HepG2 (cell line): ENCODE data around the gene UBAC1. TPM values are rescaled to one million over a fixed set of nuclear protein-coding genes. Genes with fewer than 3 reads are reported as not detected.

ENCODE experiments used
- ELF4 ChIP-seq: sonication (generic); formaldehyde crosslinking; IDR thresholded peaks from 2 replicates; pipeline ENCODE4 v1.5.0; 2020; ENCODE audit warnings: missing genetic modification reagents, mild to moderate bottlenecking, moderate library complexity, borderline replicate concordance
- GABPA ChIP-seq, 2 experiments: IDR thresholded peaks; 2 replicates each; pipeline ENCODE4 v1.6.1; 2011 to 2016; ENCODE audit warnings: low read depth in 2 of 2, low read length in 1 of 2, missing biosample characterization in 1 of 2, missing genetic modification characterization in 1 of 2
- NFYC ChIP-seq: IDR thresholded peaks from 2 replicates; pipeline ENCODE4 v1.6.1; 2016; ENCODE audit warnings: missing genetic modification reagents, missing compliant biosample characterization
- PRPF4 ChIP-seq: fragments of 200-400 bp; formaldehyde crosslinking; IDR thresholded peaks from 2 replicates; pipeline ENCODE4 v1.6.1; 2016; ENCODE audit warnings: low read length, low read depth; ENCODE audit not compliant: poor library complexity, severe bottlenecking
- RARA ChIP-seq: IDR thresholded peaks from 2 replicates; pipeline ENCODE4 v1.6.1; 2016; ENCODE audit warnings: missing genetic modification reagents, missing compliant biosample characterization
- TARDBP ChIP-seq: sonication (generic); formaldehyde crosslinking; IDR thresholded peaks from 2 replicates; pipeline ENCODE4 v1.8.0; 2022; ENCODE audit warnings: mild to moderate bottlenecking, missing genetic modification reagents
- TMF1 ChIP-seq: sonication (generic); formaldehyde crosslinking; IDR thresholded peaks from 2 replicates; pipeline ENCODE4 v1.8.1; 2022; ENCODE audit warnings: low read depth, missing genetic modification reagents
- ZNF234 ChIP-seq: sonication (generic); formaldehyde crosslinking; conservative IDR thresholded peaks from 2 replicates; pipeline ENCODE4 v1.5.1; 2020; ENCODE audit warnings: mild to moderate bottlenecking, missing genetic modification reagents
- ZNF383 ChIP-seq: sonication (generic); formaldehyde crosslinking; IDR thresholded peaks from 2 replicates; pipeline ENCODE4 v1.4.0; 2020; ENCODE audit warnings: missing genetic modification reagents, mild to moderate bottlenecking, borderline replicate concordance
- ZNF644 ChIP-seq: IDR thresholded peaks from 2 replicates; pipeline ENCODE4 v1.6.1; 2016; ENCODE audit warnings: low read depth
- polyA plus RNA-seq, 8 experiments: library from polyadenylated mRNA; depleted of rRNA in 3 of 8; stranded (reverse) in 7 of 8; unstranded in 1 of 8; fragments of >200 nt; fragmentation: Illumina TruSeq in 4 of 8; extraction: Trizol in 4 of 8; gene quantifications; 2 replicates each; pipeline versions ENCODE4 v1.2.1 to v1.2.3, GENCODE V29; 2011 to 2016; ENCODE audit warnings: low read depth in 4 of 8, missing spikeins in 1 of 8, mixed read lengths in 1 of 8; ENCODE audit not compliant: insufficient read depth in 1 of 8
- total RNA-seq, 5 experiments: library from RNA; depleted of rRNA; stranded (reverse); fragments of >200 nt; fragmentation: Illumina TruSeq; extraction: Trizol; gene quantifications; 2 replicates each; pipeline ENCODE4 v1.2.3, GENCODE V29; 2016; ENCODE audit warnings: low read depth in 1 of 5
- TF ChIP-seq, protein P1 (sequence below): sonication (generic); formaldehyde crosslinking; IDR thresholded peaks from 2 replicates; pipeline ENCODE4 v1.8.1; 2023; ENCODE audit warnings: missing genetic modification reagents, mild to moderate bottlenecking, borderline replicate concordance
- TF ChIP-seq, protein P2 (sequence below): sonication (generic); formaldehyde crosslinking; IDR thresholded peaks from 2 replicates; pipeline ENCODE4 v1.4.0; 2020; ENCODE audit warnings: mild to moderate bottlenecking, missing genetic modification reagents
- TF ChIP-seq, protein P3 (sequence below): IDR thresholded peaks from 2 replicates; pipeline ENCODE4 v1.6.1; 2016; ENCODE audit warnings: missing compliant biosample characterization, missing genetic modification reagents, borderline replicate concordance
- TF ChIP-seq, protein P4 (sequence below): sonication (generic); formaldehyde crosslinking; IDR thresholded peaks from 2 replicates; pipeline ENCODE4 v1.4.0; 2020; ENCODE audit warnings: missing genetic modification reagents

UBAC1 gene
- total and polyA plus RNA-seq, 2 of the 13 experiments (the other 11 are each of a cell fraction or from before 2014, with no cell fraction given): 32.2 to 34.1 TPM

DNA sequence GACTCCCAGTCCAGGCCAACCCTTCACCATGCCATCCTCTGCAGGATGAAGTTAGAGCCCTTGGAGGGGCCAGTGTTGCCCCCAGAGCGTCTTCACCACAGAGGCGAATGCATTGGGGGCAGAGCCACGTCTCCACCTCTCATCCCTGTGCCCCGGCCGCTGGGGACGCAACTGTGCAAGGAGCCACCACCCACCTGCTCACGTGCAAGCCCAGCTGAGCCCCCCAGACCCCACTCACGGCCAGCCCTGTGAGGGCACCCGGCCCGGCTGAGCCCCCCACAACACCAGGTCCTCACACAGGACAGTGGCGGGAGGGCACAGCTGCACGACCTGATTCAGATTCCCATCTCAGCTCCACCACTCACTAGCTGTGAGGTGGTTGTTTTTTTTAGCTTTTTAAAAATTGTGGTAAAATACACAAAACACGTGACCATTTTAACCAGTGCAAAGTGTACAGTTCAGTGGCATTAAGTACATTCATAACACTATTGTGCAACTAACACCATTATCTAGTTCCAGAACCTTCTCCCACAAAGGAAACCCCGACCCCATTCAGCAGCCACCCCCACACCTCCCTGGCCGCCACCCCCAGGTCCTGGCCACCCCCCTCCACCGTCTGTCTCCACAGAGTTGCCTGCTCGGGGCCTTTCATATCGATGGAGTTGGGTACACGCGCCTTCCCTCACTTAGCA is 33.5 kb upstream of the UBAC1 start (continued):
- TF ChIP-seq, protein P1, sequence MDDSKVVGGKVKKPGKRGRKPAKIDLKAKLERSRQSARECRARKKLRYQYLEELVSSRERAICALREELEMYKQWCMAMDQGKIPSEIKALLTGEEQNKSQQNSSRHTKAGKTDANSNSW (CRISPR knock-in tag): no peak
- no peak for TF ChIP-seq ZNF234 (CRISPR knock-in tag)
- TF ChIP-seq, protein P2, sequence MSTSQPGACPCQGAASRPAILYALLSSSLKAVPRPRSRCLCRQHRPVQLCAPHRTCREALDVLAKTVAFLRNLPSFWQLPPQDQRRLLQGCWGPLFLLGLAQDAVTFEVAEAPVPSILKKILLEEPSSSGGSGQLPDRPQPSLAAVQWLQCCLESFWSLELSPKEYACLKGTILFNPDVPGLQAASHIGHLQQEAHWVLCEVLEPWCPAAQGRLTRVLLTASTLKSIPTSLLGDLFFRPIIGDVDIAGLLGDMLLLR (CRISPR knock-in tag): no peak
- TF ChIP-seq PRPF4: no peak
- no peak for TF ChIP-seq ELF4 (CRISPR knock-in tag)
- 0 out of 2 replicates have a peak, but pooled peaks have one; percentile 15 for TF ChIP-seq TMF1 (CRISPR knock-in tag)
- no peak for TF ChIP-seq ZNF383 (CRISPR knock-in tag)
- TF ChIP-seq, protein P3, sequence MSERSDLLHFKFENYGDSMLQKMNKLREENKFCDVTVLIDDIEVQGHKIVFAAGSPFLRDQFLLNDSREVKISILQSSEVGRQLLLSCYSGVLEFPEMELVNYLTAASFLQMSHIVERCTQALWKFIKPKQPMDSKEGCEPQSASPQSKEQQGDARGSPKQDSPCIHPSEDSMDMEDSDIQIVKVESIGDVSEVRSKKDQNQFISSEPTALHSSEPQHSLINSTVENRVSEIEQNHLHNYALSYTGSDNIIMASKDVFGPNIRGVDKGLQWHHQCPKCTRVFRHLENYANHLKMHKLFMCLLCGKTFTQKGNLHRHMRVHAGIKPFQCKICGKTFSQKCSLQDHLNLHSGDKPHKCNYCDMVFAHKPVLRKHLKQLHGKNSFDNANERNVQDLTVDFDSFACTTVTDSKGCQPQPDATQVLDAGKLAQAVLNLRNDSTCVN (CRISPR knock-in tag): 0 out of 2 replicates have a peak, but pooled peaks have one; percentile 14
- TF ChIP-seq NFYC (CRISPR knock-in tag): peak; percentile 62; the same call in 1 of the 2 replicates
- TF ChIP-seq GABPA (IDR thresholded peaks at IDR 0.05; ENCODE audit: low read depth, low read length): no peak
- no peak for TF ChIP-seq GABPA (CRISPR knock-in tag; IDR thresholded peaks at IDR 0.05; ENCODE audit: low read depth)
- 0 out of 2 replicates have a peak, but pooled peaks have one; percentile 16 for TF ChIP-seq ZNF644 (CRISPR knock-in tag)
- peak; percentile 89; the same call in 1 of the 2 replicates for TF ChIP-seq TARDBP
- TF ChIP-seq RARA (CRISPR knock-in tag): no peak
- TF ChIP-seq, protein P4, sequence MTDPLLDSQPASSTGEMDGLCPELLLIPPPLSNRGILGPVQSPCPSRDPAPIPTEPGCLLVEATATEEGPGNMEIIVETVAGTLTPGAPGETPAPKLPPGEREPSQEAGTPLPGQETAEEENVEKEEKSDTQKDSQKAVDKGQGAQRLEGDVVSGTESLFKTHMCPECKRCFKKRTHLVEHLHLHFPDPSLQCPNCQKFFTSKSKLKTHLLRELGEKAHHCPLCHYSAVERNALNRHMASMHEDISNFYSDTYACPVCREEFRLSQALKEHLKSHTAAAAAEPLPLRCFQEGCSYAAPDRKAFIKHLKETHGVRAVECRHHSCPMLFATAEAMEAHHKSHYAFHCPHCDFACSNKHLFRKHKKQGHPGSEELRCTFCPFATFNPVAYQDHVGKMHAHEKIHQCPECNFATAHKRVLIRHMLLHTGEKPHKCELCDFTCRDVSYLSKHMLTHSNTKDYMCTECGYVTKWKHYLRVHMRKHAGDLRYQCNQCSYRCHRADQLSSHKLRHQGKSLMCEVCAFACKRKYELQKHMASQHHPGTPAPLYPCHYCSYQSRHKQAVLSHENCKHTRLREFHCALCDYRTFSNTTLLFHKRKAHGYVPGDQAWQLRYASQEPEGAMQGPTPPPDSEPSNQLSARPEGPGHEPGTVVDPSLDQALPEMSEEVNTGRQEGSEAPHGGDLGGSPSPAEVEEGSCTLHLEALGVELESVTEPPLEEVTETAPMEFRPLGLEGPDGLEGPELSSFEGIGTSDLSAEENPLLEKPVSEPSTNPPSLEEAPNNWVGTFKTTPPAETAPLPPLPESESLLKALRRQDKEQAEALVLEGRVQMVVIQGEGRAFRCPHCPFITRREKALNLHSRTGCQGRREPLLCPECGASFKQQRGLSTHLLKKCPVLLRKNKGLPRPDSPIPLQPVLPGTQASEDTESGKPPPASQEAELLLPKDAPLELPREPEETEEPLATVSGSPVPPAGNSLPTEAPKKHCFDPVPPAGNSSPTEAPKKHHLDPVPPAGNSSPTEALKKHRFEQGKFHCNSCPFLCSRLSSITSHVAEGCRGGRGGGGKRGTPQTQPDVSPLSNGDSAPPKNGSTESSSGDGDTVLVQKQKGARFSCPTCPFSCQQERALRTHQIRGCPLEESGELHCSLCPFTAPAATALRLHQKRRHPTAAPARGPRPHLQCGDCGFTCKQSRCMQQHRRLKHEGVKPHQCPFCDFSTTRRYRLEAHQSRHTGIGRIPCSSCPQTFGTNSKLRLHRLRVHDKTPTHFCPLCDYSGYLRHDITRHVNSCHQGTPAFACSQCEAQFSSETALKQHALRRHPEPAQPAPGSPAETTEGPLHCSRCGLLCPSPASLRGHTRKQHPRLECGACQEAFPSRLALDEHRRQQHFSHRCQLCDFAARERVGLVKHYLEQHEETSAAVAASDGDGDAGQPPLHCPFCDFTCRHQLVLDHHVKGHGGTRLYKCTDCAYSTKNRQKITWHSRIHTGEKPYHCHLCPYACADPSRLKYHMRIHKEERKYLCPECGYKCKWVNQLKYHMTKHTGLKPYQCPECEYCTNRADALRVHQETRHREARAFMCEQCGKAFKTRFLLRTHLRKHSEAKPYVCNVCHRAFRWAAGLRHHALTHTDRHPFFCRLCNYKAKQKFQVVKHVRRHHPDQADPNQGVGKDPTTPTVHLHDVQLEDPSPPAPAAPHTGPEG (CRISPR knock-in tag): no peak
